H1 (cell line): ENCODE results near the gene C22orf42. TPM values are rescaled to one million over a fixed set of nuclear protein-coding genes. Genes with fewer than 3 reads are reported as not detected.

Source experiments
- ATF3 ChIP-seq: IDR thresholded peaks from 2 replicates; pipeline ENCODE4 v1.6.1; 2011; ENCODE audit warnings: low read depth, mild to moderate bottlenecking, low read length; ENCODE audit not compliant: insufficient read depth
- CHD7 ChIP-seq: fragments of 300-600 bp; sonication (generic); IDR thresholded peaks from 2 replicates; pipeline ENCODE4 v1.7.1; 2012; ENCODE audit warnings: low read length, moderate library complexity, mild to moderate bottlenecking, inconsistent platforms; ENCODE audit not compliant: insufficient replicate concordance
- CREB1 ChIP-seq: IDR thresholded peaks from 2 replicates; pipeline ENCODE4 v1.6.1; 2012; ENCODE audit warnings: inconsistent platforms
- EGR1 ChIP-seq: IDR thresholded peaks from 2 replicates; pipeline ENCODE4 v1.6.1; 2011; ENCODE audit warnings: low read depth, low read length, borderline replicate concordance
- EP300 ChIP-seq, 2 experiments: IDR thresholded peaks; 1 replicate in 1 of 2; 2 replicates in 1 of 2; pipeline ENCODE4 v1.6.1; 2011 to 2012; ENCODE audit warnings: low read depth in 2 of 2, low read length in 2 of 2, mild to moderate bottlenecking in 2 of 2, borderline replicate concordance in 1 of 2, inconsistent platforms in 1 of 2, moderate library complexity in 1 of 2
- EZH2 ChIP-seq: fragments of 200-600 bp; sonication (generic); IDR thresholded peaks from 2 replicates; pipeline ENCODE4 v1.7.1; 2012; ENCODE audit warnings: low read depth, mild to moderate bottlenecking, moderate library complexity, low read length, inconsistent platforms; ENCODE audit not compliant: severe bottlenecking
- POU5F1 ChIP-seq: IDR thresholded peaks from 2 replicates; pipeline ENCODE4 v1.6.1; 2011; ENCODE audit warnings: low read depth, mild to moderate bottlenecking, low read length, moderate library complexity
- SIN3A ChIP-seq, 2 experiments: IDR thresholded peaks in 1 of 2; conservative IDR thresholded peaks in 1 of 2; 2 replicates each; pipeline ENCODE4 v1.6.1; 2011 to 2012; ENCODE audit warnings: low read length in 2 of 2, improper control_type of control experiment in 1 of 2, low read depth in 1 of 2, mild to moderate bottlenecking in 1 of 2
- TAF7 ChIP-seq: optimal IDR thresholded peaks from 2 replicates; pipeline ENCODE3; 2011; ENCODE audit warnings: low read depth, mild to moderate bottlenecking, inconsistent platforms, low read length, moderate library complexity, borderline replicate concordance
- YY1 ChIP-seq: IDR thresholded peaks from 2 replicates; pipeline ENCODE4 v1.6.1; 2011; ENCODE audit warnings: low read depth, mild to moderate bottlenecking, low read length
- polyA plus RNA-seq, 7 experiments: library from polyadenylated mRNA; depleted of rRNA in 3 of 7; stranded (reverse) in 5 of 7; unstranded in 2 of 7; fragments of >200 nt in 5 of 7; fragments of 200-250 nt in 2 of 7; gene quantifications; 1 replicate in 5 of 7; 2 replicates in 1 of 7; 4 replicates in 1 of 7; pipeline versions ENCODE4 v1.2.1 to v1.2.3, GENCODE V29; 2011 to 2013; ENCODE audit warnings: missing spikeins in 2 of 7, mixed read lengths in 2 of 7
- total RNA-seq: library from RNA; stranded (reverse); fragmentation: NEBNext Ultra II Directional; extraction: Animal tissue kit (Norgen Biotek cat#: 25700); gene quantifications from 2 replicates; pipeline ENCODE4 v1.2.1, GENCODE V29; 2021

The C22orf42 gene
- total and polyA plus RNA-seq, 2 of the 8 experiments (the other 6 are each of a cell fraction or from before 2014, with no cell fraction given), result 0.50 TPM; not detected in 1

GRCh38 chr22:32177221-32177765, 18.2 kb upstream of the C22orf42 start (continued):
- TF ChIP-seq CHD7 (no peak), CREB1 (no peak), POU5F1 (no peak), TAF7 (no peak), ATF3 (no peak), SIN3A (conservative IDR thresholded peaks at IDR 0.05 in 1 of 2, IDR thresholded peaks at IDR 0.05 in 1 of 2; ENCODE audit: low read depth in 1 of 2, low read length in 2 of 2) (no peak), EGR1 (no peak), EZH2 (no peak), EP300 (IDR thresholded peaks at IDR 0.05; ENCODE audit: borderline replicate concordance in 1 of 2, low read depth in 2 of 2, low read length in 2 of 2) (no peak), YY1 (no peak)
